ENCODE data around the gene DNLZ. TPM values are rescaled to one million over a fixed set of nuclear protein-coding genes. Genes with fewer than 3 reads are reported as not detected.
A peak's percentile ranks its signal among the peaks of the same experiment; 100 is the strongest.

The DNLZ gene
- total and polyA plus RNA-seq, 2 donors (not counting 1 experiment from before 2014, with no cell fraction given) = 7.4 to 14.2 TPM

- DNase-seq (ENCODE audit: low read depth in 2 of 2) = peak; percentile 50 to 51
Observed at GRCh38 chr9:136345281-136346156, 18.0 kb downstream of the DNLZ start.

GRCh38 chr9:136344544-136345280 lies 18.8 kb downstream of the DNLZ start:
- no peak overlapping the region for H3K27ac ChIP-seq (ENCODE audit: insufficient read depth, low read length)
- H3K4me1 ChIP-seq (ENCODE audit: control insufficient read depth, extremely low read depth, insufficient read depth, low read length) = peaks cover 22% of the 10 kb centered on the region
- no peak overlapping the region for H3K4me2 ChIP-seq (ENCODE audit: extremely low read depth, insufficient read depth, low read length)
- no peaks in the 10 kb centered on the region for H3K9me3 ChIP-seq (ENCODE audit: control insufficient read depth, insufficient read depth, low read depth, low read length)
- no peak overlapping the region for H3K9ac ChIP-seq (ENCODE audit: insufficient read depth, low read length)
- H2AFZ ChIP-seq (ENCODE audit: low read length) = no peak overlapping the region
- H3K79me2 ChIP-seq (ENCODE audit: control insufficient read depth, insufficient read depth, low read length) = no peaks in the 10 kb centered on the region
- no peak overlapping the region for H3K4me3 ChIP-seq (replicated peaks in 1 of 4; ENCODE audit: control extremely low read depth in 1 of 4, insufficient read depth in 1 of 4, low read depth in 3 of 4, low read length in 4 of 4)
- H4K20me1 ChIP-seq (ENCODE audit: control insufficient read depth, extremely low read depth, insufficient read depth, low read length) = no peaks in the 10 kb centered on the region
- H3K36me3 ChIP-seq (ENCODE audit: control insufficient read depth, insufficient read depth, low read length) = peaks cover 31% of the 10 kb centered on the region
- no peaks in the 10 kb centered on the region for H3K27me3 ChIP-seq (ENCODE audit: control insufficient read depth, insufficient read depth, low read length)
- no peak for TF ChIP-seq CTCF (conservative IDR thresholded peaks at IDR 0.05 in 1 of 2, IDR thresholded peaks at IDR 0.05 in 1 of 2; ENCODE audit: low read depth in 1 of 2, low read length in 2 of 2)
- TF ChIP-seq EZH2 (IDR thresholded peaks at IDR 0.05; ENCODE audit: low read length, missing control alignments) = no peak
- DNase-seq (ENCODE audit: low read depth in 2 of 2) = no peak

More at GRCh38 chr9:136345281-136346156, 18.0 kb downstream of the DNLZ start:
- no peak for TF ChIP-seq EZH2 (IDR thresholded peaks at IDR 0.05; ENCODE audit: low read length, missing control alignments)
- peak; percentile 46 to 51 for TF ChIP-seq CTCF (conservative IDR thresholded peaks at IDR 0.05 in 1 of 2, IDR thresholded peaks at IDR 0.05 in 1 of 2; ENCODE audit: low read depth in 1 of 2, low read length in 2 of 2)
- Histone ChIP-seq H3K9ac (ENCODE audit: insufficient read depth, low read length) (peak overlapping the region; percentile 23), H3K4me1 (ENCODE audit: control insufficient read depth, extremely low read depth, insufficient read depth, low read length) (peaks cover 22% of the 10 kb centered on the region), H3K4me3 (replicated peaks in 1 of 4; ENCODE audit: control extremely low read depth in 1 of 4, insufficient read depth in 1 of 4, low read depth in 3 of 4, low read length in 4 of 4) (peak overlapping the region in 1 of 4 experiments; percentile 9), H2AFZ (ENCODE audit: low read length) (no peak overlapping the region), H3K9me3 (ENCODE audit: control insufficient read depth, insufficient read depth, low read depth, low read length) (no peaks in the 10 kb centered on the region), H3K36me3 (ENCODE audit: control insufficient read depth, insufficient read depth, low read length) (peaks cover 28% of the 10 kb centered on the region), H3K4me2 (ENCODE audit: extremely low read depth, insufficient read depth, low read length) (peak overlapping the region; percentile 35), H3K79me2 (ENCODE audit: control insufficient read depth, insufficient read depth, low read length) (no peaks in the 10 kb centered on the region), H3K27ac (ENCODE audit: insufficient read depth, low read length) (peak overlapping the region; percentile 61), H3K27me3 (ENCODE audit: control insufficient read depth, insufficient read depth, low read length) (no peaks in the 10 kb centered on the region), H4K20me1 (ENCODE audit: control insufficient read depth, extremely low read depth, insufficient read depth, low read length) (no peaks in the 10 kb centered on the region)

DNA sequence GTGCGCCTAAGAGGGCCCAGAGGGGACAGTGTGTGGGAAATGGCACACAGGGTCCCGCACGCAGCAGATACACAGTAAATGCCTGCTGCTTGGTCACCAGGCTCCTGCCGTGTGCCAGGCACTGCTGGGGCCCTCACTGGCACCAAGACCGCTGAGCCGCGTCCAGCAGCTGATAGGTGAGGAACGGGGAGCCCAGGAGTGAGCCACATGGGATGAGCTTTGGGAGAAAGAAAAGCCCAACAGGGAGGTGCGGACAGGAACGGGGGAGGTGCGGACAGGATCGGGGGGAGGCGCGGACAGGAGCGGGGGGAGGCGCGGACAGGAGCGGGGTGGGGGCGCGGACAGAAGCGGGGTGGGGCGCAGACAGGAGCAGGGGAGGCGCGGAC lies 19.7 kb downstream of the DNLZ start:
- Histone ChIP-seq H2AFZ (ENCODE audit: low read length) (no peak overlapping the region), H3K4me1 (ENCODE audit: control insufficient read depth, extremely low read depth, insufficient read depth, low read length) (peaks cover 22% of the 10 kb centered on the region), H4K20me1 (ENCODE audit: control insufficient read depth, extremely low read depth, insufficient read depth, low read length) (no peaks in the 10 kb centered on the region), H3K9ac (ENCODE audit: insufficient read depth, low read length) (no peak overlapping the region), H3K79me2 (ENCODE audit: control insufficient read depth, insufficient read depth, low read length) (no peaks in the 10 kb centered on the region), H3K27ac (ENCODE audit: insufficient read depth, low read length) (no peak overlapping the region), H3K4me2 (ENCODE audit: extremely low read depth, insufficient read depth, low read length) (no peak overlapping the region), H3K27me3 (ENCODE audit: control insufficient read depth, insufficient read depth, low read length) (no peaks in the 10 kb centered on the region), H3K36me3 (ENCODE audit: control insufficient read depth, insufficient read depth, low read length) (peaks cover 30% of the 10 kb centered on the region), H3K9me3 (ENCODE audit: control insufficient read depth, insufficient read depth, low read depth, low read length) (no peaks in the 10 kb centered on the region), H3K4me3 (replicated peaks in 1 of 4; ENCODE audit: control extremely low read depth in 1 of 4, insufficient read depth in 1 of 4, low read depth in 3 of 4, low read length in 4 of 4) (no peak overlapping the region)
- TF ChIP-seq EZH2 (IDR thresholded peaks at IDR 0.05; ENCODE audit: low read length, missing control alignments) = no peak
- TF ChIP-seq CTCF (conservative IDR thresholded peaks at IDR 0.05 in 1 of 2, IDR thresholded peaks at IDR 0.05 in 1 of 2; ENCODE audit: low read depth in 1 of 2, low read length in 2 of 2) = no peak
- DNase-seq (ENCODE audit: low read depth in 2 of 2) = no peak

Measured in fibroblast of lung (primary cell).